Measurements from ENCODE around the gene RPS24.
A peak's percentile ranks its signal among the peaks of the same experiment; 100 is the strongest.

RPS24 gene

DNA sequence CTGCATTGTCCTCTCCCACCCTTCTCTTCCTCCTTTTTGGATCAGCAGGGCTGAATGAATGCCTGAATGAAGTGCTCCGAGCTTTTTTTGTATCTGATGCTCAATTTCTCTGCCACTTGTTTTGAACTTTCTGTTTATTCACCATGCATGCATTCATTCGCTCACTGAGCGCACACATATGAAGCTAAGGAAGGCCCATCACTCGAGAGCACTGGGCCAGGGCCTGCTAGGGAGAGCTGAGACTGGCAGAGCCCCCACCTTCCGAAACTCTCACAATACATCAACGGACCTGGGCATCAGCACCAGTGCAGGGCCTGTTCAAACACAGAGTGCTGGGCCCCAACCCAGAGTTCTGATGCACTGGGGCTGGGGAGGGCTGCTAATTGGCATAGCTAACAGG is 45.7 kb downstream of the RPS24 start:
- no peak overlapping the region for H3K4me2 ChIP-seq
- peaks cover 20 to 32% (median 27%) of the 10 kb centered on the region in 11 experiments for H3K9me3 ChIP-seq (replicated peaks in 1 of 11)
- no peak overlapping the region for H3K27ac ChIP-seq
- no peaks in the 10 kb centered on the region for H3K27me3 ChIP-seq
- H3K4me1 ChIP-seq, result peaks cover 0 to 15% (median 8%) of the 10 kb centered on the region in 10 experiments; a peak in 9 of 20 replicates
- no peak for TF ChIP-seq Cebpa-rat (IDR thresholded peaks at IDR 0.05)
- no peak overlapping the region for H3K4me3 ChIP-seq
- no peaks in the 10 kb centered on the region for H3K36me3 ChIP-seq
- H3K9ac ChIP-seq, result no peak overlapping the region
- H4K20me1 ChIP-seq, result no peaks in the 10 kb centered on the region

GRCh38 chr10:78081292-78081691 is 47.6 kb downstream of the RPS24 start:
- H4K20me1 ChIP-seq, result no peaks in the 10 kb centered on the region
- no peaks in the 10 kb centered on the region for H3K27me3 ChIP-seq
- H3K4me1 ChIP-seq, result peaks cover 0 to 18% (median 8%) of the 10 kb centered on the region in 10 experiments; a peak in 9 of 20 replicates
- no peaks in the 10 kb centered on the region for H3K36me3 ChIP-seq
- H3K4me2 ChIP-seq, result peak overlapping the region in 1 of 11 experiments; percentile 10; a peak in 1 of 22 replicates
- no peak overlapping the region for H3K4me3 ChIP-seq
- no peak overlapping the region for H3K9ac ChIP-seq
- peaks cover 1 to 13% (median 10%) of the 10 kb centered on the region in 11 experiments; a peak in 18 of 22 replicates for H3K9me3 ChIP-seq (replicated peaks in 1 of 11)
- no peak; a peak in 1 of 22 replicates for TF ChIP-seq Cebpa-rat (IDR thresholded peaks at IDR 0.05)
- H3K27ac ChIP-seq, result no peak overlapping the region

- Histone ChIP-seq H3K27ac (no peak overlapping the region), H3K9ac (no peak overlapping the region), H3K4me1 (peaks cover 0 to 17% (median 8%) of the 10 kb centered on the region in 10 experiments; a peak in 9 of 20 replicates), H3K27me3 (no peaks in the 10 kb centered on the region), H3K4me2 (no peak overlapping the region), H3K4me3 (no peak overlapping the region), H4K20me1 (no peaks in the 10 kb centered on the region), H3K9me3 (replicated peaks in 1 of 11) (no peaks in the 10 kb centered on the region; a peak in 1 of 22 replicates), H3K36me3 (no peaks in the 10 kb centered on the region)
- no peak for TF ChIP-seq Cebpa-rat (IDR thresholded peaks at IDR 0.05)
These were observed 49.0 kb downstream of the RPS24 start for GRCh38 chr10:78082636-78083035.

Data from BLaER1 treated with 17β-estradiol and CSF1 and Interleukin-3, amounts not matched to agents 10 nM and 100 nM (cell line).